PFSK-1 (cell line): Measurements from ENCODE around the gene ZFP3.

Experiments used
- FOXP2 ChIP-seq: optimal IDR thresholded peaks from 2 replicates; pipeline ENCODE3; 2011; ENCODE audit warnings: borderline replicate concordance, control low read depth, inconsistent platforms; ENCODE audit not compliant: insufficient read depth; ENCODE audit errors: extremely low read length, extremely low read depth
- POLR2AphosphoS5 ChIP-seq: IDR thresholded peaks from 2 replicates; pipeline ENCODE4 v1.6.1; 2012; ENCODE audit warnings: low read depth, mild to moderate bottlenecking, control low read depth, low read length, moderate library complexity
- SIN3A ChIP-seq: IDR thresholded peaks from 2 replicates; pipeline ENCODE4 v1.6.1; 2012; ENCODE audit warnings: mild to moderate bottlenecking, low read length, moderate library complexity, borderline replicate concordance; ENCODE audit not compliant: insufficient read depth
- TAF1 ChIP-seq: IDR thresholded peaks from 2 replicates; pipeline ENCODE4 v1.6.1; 2012; ENCODE audit warnings: low read length, control low read depth, borderline replicate concordance; ENCODE audit not compliant: insufficient read depth
- TF ChIP-seq, protein P1 (sequence below), 2 experiments: IDR thresholded peaks; 2 replicates each; pipeline versions ENCODE4 v1.6.1 to v1.8.0; 2011 to 2012; ENCODE audit warnings: low read depth in 2 of 2, low read length in 2 of 2, control low read depth in 1 of 2, inconsistent platforms in 1 of 2, mild to moderate bottlenecking in 1 of 2, moderate library complexity in 1 of 2; ENCODE audit not compliant: insufficient read depth in 1 of 2

Gene ZFP3

GRCh38 chr17:5123343-5124124 lies 45.3 kb downstream of the ZFP3 start:
- no peak for TF ChIP-seq TAF1
- TF ChIP-seq, protein P1, sequence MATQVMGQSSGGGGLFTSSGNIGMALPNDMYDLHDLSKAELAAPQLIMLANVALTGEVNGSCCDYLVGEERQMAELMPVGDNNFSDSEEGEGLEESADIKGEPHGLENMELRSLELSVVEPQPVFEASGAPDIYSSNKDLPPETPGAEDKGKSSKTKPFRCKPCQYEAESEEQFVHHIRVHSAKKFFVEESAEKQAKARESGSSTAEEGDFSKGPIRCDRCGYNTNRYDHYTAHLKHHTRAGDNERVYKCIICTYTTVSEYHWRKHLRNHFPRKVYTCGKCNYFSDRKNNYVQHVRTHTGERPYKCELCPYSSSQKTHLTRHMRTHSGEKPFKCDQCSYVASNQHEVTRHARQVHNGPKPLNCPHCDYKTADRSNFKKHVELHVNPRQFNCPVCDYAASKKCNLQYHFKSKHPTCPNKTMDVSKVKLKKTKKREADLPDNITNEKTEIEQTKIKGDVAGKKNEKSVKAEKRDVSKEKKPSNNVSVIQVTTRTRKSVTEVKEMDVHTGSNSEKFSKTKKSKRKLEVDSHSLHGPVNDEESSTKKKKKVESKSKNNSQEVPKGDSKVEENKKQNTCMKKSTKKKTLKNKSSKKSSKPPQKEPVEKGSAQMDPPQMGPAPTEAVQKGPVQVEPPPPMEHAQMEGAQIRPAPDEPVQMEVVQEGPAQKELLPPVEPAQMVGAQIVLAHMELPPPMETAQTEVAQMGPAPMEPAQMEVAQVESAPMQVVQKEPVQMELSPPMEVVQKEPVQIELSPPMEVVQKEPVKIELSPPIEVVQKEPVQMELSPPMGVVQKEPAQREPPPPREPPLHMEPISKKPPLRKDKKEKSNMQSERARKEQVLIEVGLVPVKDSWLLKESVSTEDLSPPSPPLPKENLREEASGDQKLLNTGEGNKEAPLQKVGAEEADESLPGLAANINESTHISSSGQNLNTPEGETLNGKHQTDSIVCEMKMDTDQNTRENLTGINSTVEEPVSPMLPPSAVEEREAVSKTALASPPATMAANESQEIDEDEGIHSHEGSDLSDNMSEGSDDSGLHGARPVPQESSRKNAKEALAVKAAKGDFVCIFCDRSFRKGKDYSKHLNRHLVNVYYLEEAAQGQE (IDR thresholded peaks at IDR 0.05; ENCODE audit: insufficient read depth in 1 of 2, low read depth in 2 of 2, low read length in 2 of 2) = no peak
- no peak for TF ChIP-seq POLR2AphosphoS5

DNA sequence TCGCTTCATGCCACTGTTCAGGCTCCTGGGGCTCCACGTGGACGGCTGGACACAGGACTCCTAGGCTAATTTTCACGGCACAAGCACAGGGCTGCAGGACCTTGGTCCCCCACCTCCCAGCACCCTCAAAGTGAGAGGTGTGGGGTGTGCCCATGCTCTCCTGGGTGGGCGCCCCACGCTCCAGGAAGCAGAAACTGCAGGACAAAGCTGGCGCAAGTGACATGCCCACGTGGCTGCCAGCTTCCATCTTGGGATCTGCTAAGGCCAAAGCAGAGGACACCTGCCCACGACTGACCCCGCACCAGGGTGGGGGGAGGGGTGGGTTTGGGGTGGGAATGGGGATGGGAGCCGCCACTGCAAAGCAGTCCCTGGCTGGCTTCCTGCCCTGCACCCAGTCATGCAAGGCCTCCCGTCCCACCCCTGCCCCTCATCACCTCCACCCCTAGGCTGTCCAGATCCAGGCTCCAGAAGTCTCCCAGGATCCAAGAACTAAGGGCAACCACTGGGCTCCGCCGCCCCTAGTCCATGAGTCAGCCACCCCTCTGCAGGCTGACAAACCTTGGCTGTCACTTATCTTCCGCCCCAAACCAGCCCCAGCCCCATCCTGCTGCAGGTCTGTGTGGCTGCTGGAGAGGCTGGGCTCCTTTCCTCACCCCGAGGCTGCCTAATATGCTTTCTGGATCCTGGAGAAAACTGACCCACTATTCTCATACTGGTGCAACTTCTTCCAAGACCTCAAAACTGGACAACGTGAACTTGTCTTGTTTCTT lies 48.6 kb downstream of the ZFP3 start:
- TF ChIP-seq POLR2AphosphoS5 (no peak), FOXP2 (no peak), TAF1 (no peak), SIN3A (no peak)
- TF ChIP-seq, protein P1 (IDR thresholded peaks at IDR 0.05; ENCODE audit: insufficient read depth in 1 of 2, low read depth in 2 of 2, low read length in 2 of 2) = no peak

DNA sequence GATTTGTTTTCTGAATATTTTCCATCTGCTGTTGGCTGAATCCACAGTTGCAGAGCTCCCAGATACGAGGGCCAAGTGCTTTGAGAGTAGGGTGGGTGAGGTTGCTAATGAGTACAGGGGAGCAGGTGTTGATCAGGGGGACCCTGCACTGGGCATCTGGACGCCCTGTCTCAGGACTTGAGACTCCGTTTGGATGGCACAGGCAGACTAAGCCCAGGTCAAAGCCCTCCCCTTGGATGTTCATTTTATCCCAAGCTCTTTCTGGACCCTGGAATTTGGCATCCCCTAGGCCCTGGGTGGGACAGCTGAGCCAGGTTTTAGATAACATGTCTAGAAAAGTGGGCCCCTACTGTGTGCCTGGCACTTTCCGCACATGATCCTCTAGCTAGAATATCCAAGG lies 49.6 kb downstream of the ZFP3 start:
- TF ChIP-seq SIN3A = no peak
- TF ChIP-seq, protein P1 (IDR thresholded peaks at IDR 0.05; ENCODE audit: insufficient read depth in 1 of 2, low read depth in 2 of 2, low read length in 2 of 2) = no peak
- TF ChIP-seq POLR2AphosphoS5 = no peak
- TF ChIP-seq FOXP2 = no peak
- no peak for TF ChIP-seq TAF1

DNA sequence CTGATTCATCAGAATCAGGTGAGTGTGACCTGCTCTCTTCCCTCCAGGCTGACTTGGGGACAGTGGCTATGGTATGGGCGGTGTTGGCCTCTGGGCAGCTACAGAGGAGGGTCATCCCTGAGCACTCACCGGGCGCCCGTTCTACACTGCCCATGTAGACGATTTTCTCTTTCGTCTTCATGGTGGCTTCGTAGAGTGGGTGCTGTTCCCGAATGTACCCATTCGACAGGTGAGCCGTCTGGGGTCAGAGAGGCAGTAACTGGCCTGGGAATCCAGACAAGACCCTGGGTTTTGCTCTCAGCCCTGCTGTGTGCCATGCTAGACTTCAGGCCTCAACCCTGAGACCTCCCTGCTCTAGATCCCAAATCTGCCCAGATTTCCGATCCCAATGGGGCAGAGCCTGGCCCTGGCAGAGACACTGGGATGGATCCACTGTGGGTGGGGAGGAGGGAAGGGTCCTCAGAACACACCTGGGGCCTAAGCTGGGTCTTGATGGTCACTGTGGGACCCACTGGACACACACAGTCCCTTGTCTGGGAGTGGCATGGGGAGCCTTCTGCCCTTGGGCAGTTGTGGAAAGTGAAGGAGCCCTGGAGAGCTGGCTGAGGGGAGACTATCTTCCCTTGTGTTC lies 50.8 kb downstream of the ZFP3 start:
- TF ChIP-seq SIN3A (no peak), TAF1 (no peak), POLR2AphosphoS5 (no peak), FOXP2 (no peak)
- TF ChIP-seq, protein P1 (IDR thresholded peaks at IDR 0.05; ENCODE audit: insufficient read depth in 1 of 2, low read depth in 2 of 2, low read length in 2 of 2) = no peak
